DOHH2 (cell line): ENCODE measurements around the gene SIRT5.

Source experiments
- EZH2phosphoT487 ChIP-seq: fragments of 200-600 bp; sonication (generic); IDR thresholded peaks from 2 replicates; pipeline ENCODE4 v1.6.1; 2017; ENCODE audit warnings: borderline replicate concordance, mild to moderate bottlenecking, antibody characterized with exemption, low read length, moderate library complexity, mixed read lengths
- TF ChIP-seq, protein P1 (sequence below): fragments of 200-600 bp; sonication (generic); IDR thresholded peaks from one replicate; pipeline ENCODE4 v1.5.1; 2014; ENCODE audit warnings: antibody characterized with exemption, mild to moderate bottlenecking, low read depth, low read length; ENCODE audit not compliant: poor library complexity, severe bottlenecking

DNA sequence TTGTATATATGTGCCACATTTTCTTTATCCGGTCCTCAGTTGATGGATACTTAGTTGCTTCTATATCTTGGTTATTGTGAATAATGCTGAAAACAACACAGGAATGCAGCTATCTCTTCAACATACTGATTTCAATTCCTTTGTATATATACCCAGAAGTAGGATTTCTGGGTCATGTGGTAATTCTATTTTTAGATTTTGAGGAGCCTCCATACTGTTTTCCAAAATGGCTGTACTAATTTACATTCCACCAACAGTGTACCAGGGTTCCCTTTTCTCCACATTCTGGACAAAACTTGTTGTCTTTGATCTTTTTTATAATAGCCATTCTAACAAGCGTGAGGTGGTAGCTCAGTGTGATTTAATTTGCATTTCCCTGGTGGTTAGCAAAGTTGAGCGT, 1.6 kb downstream of the SIRT5 start:
- TF ChIP-seq, protein P1, sequence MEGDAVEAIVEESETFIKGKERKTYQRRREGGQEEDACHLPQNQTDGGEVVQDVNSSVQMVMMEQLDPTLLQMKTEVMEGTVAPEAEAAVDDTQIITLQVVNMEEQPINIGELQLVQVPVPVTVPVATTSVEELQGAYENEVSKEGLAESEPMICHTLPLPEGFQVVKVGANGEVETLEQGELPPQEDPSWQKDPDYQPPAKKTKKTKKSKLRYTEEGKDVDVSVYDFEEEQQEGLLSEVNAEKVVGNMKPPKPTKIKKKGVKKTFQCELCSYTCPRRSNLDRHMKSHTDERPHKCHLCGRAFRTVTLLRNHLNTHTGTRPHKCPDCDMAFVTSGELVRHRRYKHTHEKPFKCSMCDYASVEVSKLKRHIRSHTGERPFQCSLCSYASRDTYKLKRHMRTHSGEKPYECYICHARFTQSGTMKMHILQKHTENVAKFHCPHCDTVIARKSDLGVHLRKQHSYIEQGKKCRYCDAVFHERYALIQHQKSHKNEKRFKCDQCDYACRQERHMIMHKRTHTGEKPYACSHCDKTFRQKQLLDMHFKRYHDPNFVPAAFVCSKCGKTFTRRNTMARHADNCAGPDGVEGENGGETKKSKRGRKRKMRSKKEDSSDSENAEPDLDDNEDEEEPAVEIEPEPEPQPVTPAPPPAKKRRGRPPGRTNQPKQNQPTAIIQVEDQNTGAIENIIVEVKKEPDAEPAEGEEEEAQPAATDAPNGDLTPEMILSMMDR: no peak
- TF ChIP-seq EZH2phosphoT487: no peak
